Neural crest cell (in vitro differentiated cells): ENCODE measurements around the gene CLEC17A. TPM values are rescaled to one million over a fixed set of nuclear protein-coding genes. Genes with fewer than 3 reads are reported as not detected.
"Not testable (repeated sequence)": the region's sequence is repeated elsewhere in the genome, so short reads cannot be mapped to it uniquely, and the experiment has no call there.

Source experiments
- DNase-seq: peaks from one replicate; pipeline ENCODE4 v3.0.0; 2021; ENCODE audit warnings: low read depth, mixed read lengths, low spot score
- H3K27ac Mint-ChIP-seq: one replicate; pipeline ENCODE4 v1.8.0; 2021; ENCODE audit warnings: mild to moderate bottlenecking, mixed read lengths; ENCODE audit not compliant: unreplicated experiment
- H3K27me3 Mint-ChIP-seq: 2 replicates; pipeline ENCODE4 v1.8.0; 2021; ENCODE audit warnings: low read depth, mild to moderate bottlenecking, mixed read lengths
- H3K36me3 Mint-ChIP-seq: 2 replicates; pipeline ENCODE4 v1.8.0; 2021; ENCODE audit warnings: low read depth, mild to moderate bottlenecking, mixed read lengths
- H3K4me1 Mint-ChIP-seq: 2 replicates; pipeline ENCODE4 v1.8.0; 2021; ENCODE audit warnings: mixed read lengths
- H3K4me3 Mint-ChIP-seq: one replicate; pipeline ENCODE4 v1.8.0; 2021; ENCODE audit warnings: mild to moderate bottlenecking, mixed read lengths
- H3K9me3 Mint-ChIP-seq: 2 replicates; pipeline ENCODE4 v1.8.0; 2021; ENCODE audit warnings: mixed read lengths
- total RNA-seq: library from RNA; stranded (reverse); gene quantifications from 2 replicates; pipeline ENCODE4 v1.2.1, GENCODE V29; 2021
- TF ChIP-seq, protein P1 (sequence below): fragments of 200-600 bp; sonication (generic); conservative IDR thresholded peaks from 2 replicates; pipeline ENCODE4 v1.5.0; 2021; ENCODE audit warnings: antibody characterized with exemption, mild to moderate bottlenecking

Gene CLEC17A
- total RNA-seq, 1 donor from 2014 or later, result not detected

DNA sequence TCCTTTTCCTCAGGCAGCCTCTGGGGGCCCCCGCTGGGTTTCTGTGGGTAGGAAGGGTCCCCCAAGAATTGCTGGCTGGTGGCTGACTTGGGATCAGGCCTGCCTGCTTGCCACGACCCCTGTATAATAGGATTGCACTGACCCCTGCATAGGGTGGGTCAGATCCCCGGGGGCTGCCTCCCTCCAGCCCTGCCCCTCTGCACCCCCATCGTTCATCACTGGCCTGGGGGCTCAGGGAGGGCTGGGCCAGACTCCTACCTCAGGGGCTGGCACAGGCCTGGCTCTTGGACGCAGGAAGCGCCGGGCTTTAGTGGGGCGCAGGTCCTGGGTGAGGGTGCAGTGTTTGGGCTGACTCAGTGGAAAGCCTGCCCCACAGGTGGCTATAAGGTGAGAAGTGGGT, 21.6 kb upstream of the CLEC17A start:
- TF ChIP-seq, protein P1, sequence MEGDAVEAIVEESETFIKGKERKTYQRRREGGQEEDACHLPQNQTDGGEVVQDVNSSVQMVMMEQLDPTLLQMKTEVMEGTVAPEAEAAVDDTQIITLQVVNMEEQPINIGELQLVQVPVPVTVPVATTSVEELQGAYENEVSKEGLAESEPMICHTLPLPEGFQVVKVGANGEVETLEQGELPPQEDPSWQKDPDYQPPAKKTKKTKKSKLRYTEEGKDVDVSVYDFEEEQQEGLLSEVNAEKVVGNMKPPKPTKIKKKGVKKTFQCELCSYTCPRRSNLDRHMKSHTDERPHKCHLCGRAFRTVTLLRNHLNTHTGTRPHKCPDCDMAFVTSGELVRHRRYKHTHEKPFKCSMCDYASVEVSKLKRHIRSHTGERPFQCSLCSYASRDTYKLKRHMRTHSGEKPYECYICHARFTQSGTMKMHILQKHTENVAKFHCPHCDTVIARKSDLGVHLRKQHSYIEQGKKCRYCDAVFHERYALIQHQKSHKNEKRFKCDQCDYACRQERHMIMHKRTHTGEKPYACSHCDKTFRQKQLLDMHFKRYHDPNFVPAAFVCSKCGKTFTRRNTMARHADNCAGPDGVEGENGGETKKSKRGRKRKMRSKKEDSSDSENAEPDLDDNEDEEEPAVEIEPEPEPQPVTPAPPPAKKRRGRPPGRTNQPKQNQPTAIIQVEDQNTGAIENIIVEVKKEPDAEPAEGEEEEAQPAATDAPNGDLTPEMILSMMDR, result no peak
- H3K36me3 Mint-ChIP-seq, result peaks cover 2% of the 10 kb centered on the region
- H3K4me3 Mint-ChIP-seq, result no peak overlapping the region
- H3K4me1 Mint-ChIP-seq, result peaks cover 12% of the 10 kb centered on the region
- H3K27ac Mint-ChIP-seq, result no peak overlapping the region
- H3K9me3 Mint-ChIP-seq, result no peaks in the 10 kb centered on the region
- DNase-seq, result no peak
- no peaks in the 10 kb centered on the region for H3K27me3 Mint-ChIP-seq

DNA sequence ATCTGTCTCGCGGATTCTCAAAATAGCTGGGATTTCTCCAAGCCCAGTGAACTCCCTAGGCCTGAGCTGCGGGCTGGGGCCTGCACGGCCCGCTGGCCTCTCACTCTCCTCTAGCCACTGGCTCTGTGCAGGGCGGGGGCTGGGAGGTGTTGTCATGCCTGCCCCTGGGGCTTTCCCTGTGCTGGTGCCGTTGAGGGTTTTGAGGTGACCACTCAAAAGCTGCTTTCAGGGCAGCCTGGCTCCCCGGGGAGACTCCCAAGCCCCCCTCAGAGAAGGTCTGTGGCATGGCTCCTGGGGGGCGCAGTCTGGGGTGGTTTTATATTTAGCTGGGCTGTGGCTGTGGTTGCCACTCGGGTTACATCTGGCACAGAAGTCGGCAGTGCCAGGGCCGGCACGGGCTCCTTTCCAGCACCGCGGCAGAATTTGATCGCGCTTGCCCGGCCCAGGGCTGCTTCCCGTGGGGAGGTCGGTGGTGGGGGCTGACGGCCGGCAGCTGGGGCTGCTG, 21.0 kb upstream of the CLEC17A start:
- Mint-ChIP-seq H3K4me3 (no peak overlapping the region), H3K36me3 (peaks cover 2% of the 10 kb centered on the region), H3K9me3 (no peaks in the 10 kb centered on the region), H3K4me1 (peaks cover 5% of the 10 kb centered on the region), H3K27me3 (no peaks in the 10 kb centered on the region), H3K27ac (peak overlapping the region; percentile 35)
- TF ChIP-seq, protein P1, result no peak
- DNase-seq, result no peak

DNA sequence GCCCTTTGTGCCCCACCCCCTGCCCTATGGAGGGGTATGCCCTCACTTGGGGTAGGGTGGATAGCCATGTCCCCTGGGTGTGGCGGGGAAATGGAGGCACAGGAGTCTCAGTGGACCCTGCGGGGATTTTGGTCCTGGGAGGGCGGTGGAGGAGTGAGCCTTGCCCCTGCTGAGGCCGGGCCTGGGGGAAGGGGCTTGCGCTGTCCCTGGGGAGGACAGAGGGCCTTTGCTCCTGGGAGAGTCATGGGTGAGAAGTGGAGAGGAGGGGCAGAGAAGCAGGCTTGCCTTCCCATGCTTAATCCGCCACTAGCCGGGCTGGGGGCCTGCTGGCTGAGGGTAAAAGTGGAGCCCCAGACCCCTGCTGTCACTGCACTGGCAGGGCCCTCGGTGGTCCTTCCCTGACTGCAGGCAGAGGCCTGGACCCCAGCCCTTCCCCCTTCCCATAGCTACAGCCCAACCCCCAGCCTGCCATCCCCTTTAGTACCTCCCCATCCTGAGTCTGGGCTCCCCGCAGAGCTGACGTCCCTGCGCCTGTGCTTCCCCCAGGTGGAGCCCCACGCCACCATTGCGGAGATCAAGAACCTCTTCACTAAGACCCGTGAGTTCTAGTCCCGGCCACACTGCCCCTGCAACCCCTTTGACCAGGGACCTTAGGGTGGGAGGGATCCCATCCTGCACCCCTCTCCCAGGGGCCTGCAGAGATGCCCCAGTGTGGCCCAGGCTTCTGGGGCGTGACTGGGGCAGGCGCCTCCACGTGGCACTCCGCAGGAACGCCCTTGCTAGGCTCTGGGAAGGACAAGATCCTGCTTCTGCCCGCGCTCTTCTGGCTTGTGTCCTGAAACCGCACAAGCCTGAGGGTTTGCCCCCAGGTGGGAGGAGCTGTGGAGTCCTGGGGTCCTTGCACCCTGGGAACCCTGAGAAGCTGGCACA, 20.0 kb upstream of the CLEC17A start:
- Mint-ChIP-seq H3K4me1 (peaks cover 5% of the 10 kb centered on the region), H3K9me3 (no peaks in the 10 kb centered on the region), H3K27ac (no peak overlapping the region), H3K27me3 (no peaks in the 10 kb centered on the region), H3K4me3 (no peak overlapping the region), H3K36me3 (peaks cover 2% of the 10 kb centered on the region)
- TF ChIP-seq, protein P1, result no peak
- no peak for DNase-seq

DNA sequence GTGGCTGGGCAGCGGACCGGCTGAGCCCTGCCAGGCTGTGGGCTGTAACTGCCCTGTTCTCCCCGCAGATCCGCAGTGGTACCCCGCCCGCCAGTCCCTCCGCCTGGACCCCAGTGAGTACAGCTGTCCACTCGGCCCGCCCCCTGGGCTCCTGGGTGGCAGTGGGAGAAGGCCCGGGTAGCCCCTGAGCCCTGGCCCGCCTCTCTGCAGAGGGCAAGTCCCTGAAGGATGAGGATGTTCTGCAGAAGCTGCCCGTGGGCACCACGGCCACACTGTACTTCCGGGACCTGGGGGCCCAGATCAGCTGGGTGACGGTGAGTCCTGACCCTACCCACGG, 19.3 kb upstream of the CLEC17A start:
- Mint-ChIP-seq H3K9me3 (no peaks in the 10 kb centered on the region), H3K36me3 (peaks cover 4% of the 10 kb centered on the region), H3K4me1 (peaks cover 5% of the 10 kb centered on the region), H3K27ac (no peak overlapping the region), H3K4me3 (no peak overlapping the region), H3K27me3 (no peaks in the 10 kb centered on the region)
- DNase-seq, result no peak
- TF ChIP-seq, protein P1, result no peak

DNA sequence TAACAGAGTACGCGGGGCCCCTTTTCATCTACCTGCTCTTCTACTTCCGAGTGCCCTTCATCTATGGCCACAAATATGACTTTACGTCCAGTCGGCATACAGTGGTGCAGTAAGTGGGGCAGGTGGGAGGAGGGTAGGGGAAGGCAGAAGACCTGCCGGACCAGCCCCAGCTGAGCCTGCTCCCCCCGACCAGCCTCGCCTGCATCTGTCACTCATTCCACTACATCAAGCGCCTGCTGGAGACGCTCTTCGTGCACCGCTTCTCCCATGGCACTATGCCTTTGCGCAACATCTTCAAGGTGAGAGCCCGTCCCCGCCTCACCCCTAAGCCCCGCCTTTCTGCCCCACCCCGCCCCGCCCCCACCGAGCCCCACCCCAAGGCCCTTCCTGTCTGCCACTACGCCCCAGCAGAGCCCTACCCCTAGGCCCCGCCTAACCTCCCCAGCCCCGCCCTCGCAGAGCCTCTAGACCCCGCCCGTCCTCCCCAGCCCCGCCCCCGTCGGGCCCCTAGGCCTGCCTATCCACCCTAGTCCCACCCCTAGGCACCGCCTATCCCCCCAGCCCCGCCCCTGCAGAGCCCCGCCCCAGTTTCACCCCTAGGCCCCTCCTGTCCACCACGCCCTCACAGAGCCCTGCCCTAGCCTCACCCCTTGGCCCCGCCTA, 18.8 kb upstream of the CLEC17A start:
- no peaks in the 10 kb centered on the region for H3K9me3 Mint-ChIP-seq
- no peak overlapping the region for H3K4me3 Mint-ChIP-seq

DNA sequence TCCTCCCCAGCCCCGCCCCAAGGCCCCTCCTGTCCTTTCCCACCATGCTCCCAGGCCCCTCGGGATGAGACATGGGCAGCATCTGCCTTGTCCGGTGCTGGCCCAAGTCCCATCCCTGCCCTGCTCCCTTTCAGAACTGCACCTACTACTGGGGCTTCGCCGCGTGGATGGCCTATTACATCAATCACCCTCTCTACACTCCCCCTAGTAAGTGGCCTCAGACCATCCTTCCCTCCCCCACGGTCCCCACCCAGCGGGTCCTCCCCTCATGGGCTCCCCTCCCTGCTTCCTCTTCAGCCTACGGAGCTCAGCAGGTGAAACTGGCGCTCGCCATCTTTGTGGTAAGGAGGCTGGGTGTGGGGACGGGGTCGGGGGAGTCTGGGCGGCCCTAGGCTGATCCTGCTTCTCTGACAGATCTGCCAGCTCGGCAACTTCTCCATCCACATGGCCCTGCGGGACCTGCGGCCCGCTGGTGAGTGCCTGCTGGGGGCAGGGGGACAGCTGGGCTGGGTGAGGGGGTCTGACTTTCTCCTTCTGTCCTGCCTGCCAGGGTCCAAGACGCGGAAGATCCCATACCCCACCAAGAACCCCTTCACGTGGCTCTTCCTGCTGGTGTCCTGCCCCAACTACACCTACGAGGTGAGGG, 18.1 kb upstream of the CLEC17A start:
- DNase-seq, H3K9me3 Mint-ChIP-seq, H3K27ac Mint-ChIP-seq, H3K4me3 Mint-ChIP-seq, H3K36me3 Mint-ChIP-seq, H3K27me3 Mint-ChIP-seq: not testable (repeated sequence)
- H3K4me1 Mint-ChIP-seq, result peaks cover 10% of the 10 kb centered on the region

More for the DNA sequence above, 18.8 kb upstream of the CLEC17A start:
- Mint-ChIP-seq H3K36me3 (peaks cover 5% of the 10 kb centered on the region), H3K27ac (no peak overlapping the region), H3K27me3 (no peaks in the 10 kb centered on the region), H3K4me1 (peaks cover 5% of the 10 kb centered on the region)
- TF ChIP-seq, protein P1, result no peak
- no peak for DNase-seq
